ENCODE data around the gene ZC3H11A.

DNA sequence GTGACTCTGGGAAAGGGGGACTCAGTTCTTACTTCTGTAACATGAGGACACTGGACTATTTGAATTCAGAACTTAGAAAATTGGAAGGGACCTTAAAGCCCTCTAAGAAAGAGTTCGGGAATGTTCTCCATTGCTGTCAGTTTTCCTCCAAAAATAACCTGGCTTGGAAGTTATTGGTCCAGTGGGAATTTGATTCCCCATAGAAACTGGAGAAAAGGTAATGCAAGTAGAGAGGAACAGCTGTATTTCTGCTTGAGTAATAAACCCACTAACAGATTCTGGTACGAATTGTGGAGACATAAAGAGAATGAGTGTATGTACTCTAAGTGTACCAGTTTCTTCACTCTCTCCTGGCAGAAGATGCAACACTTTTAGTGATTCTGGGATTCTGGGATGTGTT lies 1.8 kb downstream of the ZC3H11A start:
- TF ChIP-seq POLR2A (IDR thresholded peaks at IDR 0.05) (no peak), CTCF (IDR thresholded peaks at IDR 0.05) (no peak)
